Subcutaneous adipose tissue (tissue), 4 donors: ENCODE results near the gene ST14. TPM values are rescaled to one million over a fixed set of nuclear protein-coding genes. Genes with fewer than 3 reads are reported as not detected.

Experiments used
- CTCF ChIP-seq: fragments of 450-650 bp; IDR thresholded peaks from one replicate; pipeline ENCODE4 v1.5.1; 2016; ENCODE audit warnings: low read depth, mild to moderate bottlenecking, control low read depth, antibody characterized with exemption, moderate library complexity
- small RNA-seq: library from RNA; depleted of rRNA; stranded (forward); fragments of <200 nt; gene quantifications from one replicate; pipeline ENCODE3, GENCODE V24; 2016
- total RNA-seq, 4 donors: library from RNA; depleted of rRNA; stranded (reverse); fragments of >200 nt; gene quantifications; one replicate each; pipeline ENCODE4 v1.1.0, GENCODE V29; 2016

The ST14 gene
- total RNA-seq, 4 donors from 2014 or later: 2.8 to 113 (median 8.1) TPM

DNA sequence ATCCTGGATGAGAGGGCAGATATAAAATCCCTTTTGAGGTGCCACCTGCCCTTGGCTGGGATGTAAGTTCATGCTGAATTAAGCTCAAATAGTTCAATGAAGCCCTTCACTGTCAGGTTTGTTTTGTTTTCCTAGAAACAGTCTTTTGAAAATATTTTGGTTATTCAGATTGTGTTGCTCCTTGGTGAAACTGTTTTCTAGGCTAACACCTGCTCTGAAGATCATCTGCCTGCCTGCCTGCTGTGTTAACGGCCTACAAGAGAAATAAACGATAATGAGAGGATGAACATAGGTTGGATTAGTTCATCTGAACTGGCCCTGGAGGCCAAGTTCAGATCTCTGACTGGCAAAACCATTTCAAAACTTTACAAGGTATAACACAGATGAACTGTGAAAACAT is 87.7 kb downstream of the ST14 start:
- no peak for TF ChIP-seq CTCF

DNA sequence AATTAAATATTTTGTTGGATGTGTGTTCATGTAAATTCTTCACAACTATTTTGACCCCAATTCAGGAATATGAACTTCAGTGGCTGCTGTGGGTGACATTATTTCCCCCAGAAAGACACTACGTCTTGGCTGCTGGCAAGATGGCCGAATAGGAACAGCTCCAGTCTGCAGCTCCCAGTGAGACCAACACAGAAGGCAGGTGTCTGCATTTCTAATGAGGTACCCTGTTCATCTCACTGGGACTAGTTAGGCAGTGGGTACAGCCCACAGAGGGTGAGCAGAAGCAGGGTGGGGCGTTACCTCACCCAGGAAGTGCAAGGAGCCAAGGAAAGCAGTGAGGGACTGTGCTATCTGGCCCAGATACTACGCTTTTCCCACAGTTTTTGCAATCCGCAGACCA is 89.8 kb downstream of the ST14 start:
- no peak for TF ChIP-seq CTCF

Small RNA genes lying within 50 kb of the gene (small RNA-seq; reads per million reads assigned to genes)
- not detected for gene RF00015

Other genes starting within 250 kb of the ST14 start
- 1 to 10 TPM; 4.6 to 9.5 (median 6.9) TPM for gene PRDM10, start 156.9 kb upstream of the ST14 start, total RNA-seq
- gene APLP2, start 89.9 kb upstream of the ST14 start, total RNA-seq: 100 to 1,000 TPM; 292 to 926 (median 434) TPM
- 10 to 100 TPM; 64.3 to 87.6 (median 71.6) TPM for gene ZBTB44, start 155.1 kb downstream of the ST14 start, total RNA-seq